ENCODE results near the gene RSU1.

The RSU1 gene

DNA sequence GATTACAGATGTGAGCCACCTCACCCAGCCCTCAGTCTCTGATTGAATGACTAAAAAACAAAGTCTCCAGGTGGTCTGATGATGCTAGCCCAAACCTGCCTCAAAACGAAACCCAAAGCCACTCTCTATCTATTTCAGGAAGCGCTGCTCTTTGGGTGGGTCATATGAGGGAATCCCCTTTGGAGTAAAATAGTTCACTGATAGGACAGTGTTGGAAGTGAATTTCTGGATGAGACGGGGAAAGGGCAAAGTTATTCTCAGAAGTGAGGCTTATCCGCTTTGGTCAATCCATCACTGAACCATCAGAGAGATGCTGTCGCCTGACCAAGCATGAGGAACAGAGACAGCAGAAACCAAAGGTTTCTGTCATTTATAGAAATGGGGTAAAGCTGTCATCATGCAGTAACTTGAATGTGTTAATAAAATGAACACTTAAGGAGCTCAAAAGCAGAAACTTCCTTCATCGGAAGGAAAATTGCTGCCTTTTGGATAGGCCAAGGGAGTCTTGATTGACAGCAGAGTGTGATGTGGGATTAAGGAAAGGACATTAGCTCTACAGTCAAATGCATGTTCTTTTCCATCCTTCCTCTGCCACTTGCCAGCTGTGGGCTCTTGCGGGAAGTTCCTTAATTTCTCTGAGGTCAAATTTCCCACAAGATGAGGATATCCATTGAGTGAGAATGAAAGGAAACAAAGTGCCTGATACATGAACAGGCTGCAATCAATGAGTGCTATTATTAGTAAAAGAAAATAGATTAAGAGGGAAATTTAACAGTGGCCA is 230.7 kb downstream of the RSU1 start:
- DNase-seq = no peak

DNA sequence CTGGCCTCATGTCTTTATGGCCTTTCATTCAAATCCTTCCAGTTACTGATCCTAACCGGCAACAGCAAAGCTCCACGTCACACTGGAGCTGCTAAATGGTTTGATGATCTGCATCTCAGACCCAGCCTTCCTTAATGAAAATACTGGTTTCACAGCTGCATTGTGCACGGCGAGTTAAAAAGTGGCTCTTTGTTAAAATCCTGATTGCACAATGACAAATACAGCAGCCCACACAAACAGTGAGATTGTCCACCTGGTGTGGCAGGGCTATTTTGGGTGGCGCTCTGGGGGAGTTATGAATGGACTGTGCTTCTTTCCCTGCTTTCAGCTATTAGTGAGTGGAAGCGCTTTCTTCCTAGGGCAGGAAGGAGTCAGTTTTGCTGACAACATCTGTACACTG is 232.1 kb downstream of the RSU1 start:
- DNase-seq = no peak

DNA sequence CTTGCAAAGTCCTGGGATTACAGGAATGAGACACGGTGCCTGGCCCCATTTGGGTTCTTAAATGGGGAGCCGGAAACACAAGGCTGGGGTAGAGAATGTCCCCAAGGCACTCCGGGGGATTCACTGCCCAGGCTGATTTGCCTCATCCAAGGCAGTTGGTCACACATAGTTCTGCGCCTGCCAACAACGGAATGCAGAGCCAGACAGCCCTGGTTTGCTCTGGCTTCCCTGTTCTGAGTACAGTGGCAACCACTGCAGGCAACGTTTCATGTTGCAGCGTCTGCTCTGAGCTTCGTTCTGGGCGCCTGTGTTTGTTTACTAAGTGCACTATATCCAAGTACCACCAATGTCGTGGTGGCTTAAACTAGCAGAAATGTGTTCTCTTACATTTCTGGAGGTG is 233.8 kb downstream of the RSU1 start:
- DNase-seq = peak; percentile 32

GRCh38 chr10:16581202-16581601 is 236.0 kb downstream of the RSU1 start:
- DNase-seq = no peak

GRCh38 chr10:16570731-16571130 is 246.5 kb downstream of the RSU1 start:
- DNase-seq = no peak

GRCh38 chr10:16566202-16566805 is 250.9 kb downstream of the RSU1 start:
- no peak for DNase-seq

DNA sequence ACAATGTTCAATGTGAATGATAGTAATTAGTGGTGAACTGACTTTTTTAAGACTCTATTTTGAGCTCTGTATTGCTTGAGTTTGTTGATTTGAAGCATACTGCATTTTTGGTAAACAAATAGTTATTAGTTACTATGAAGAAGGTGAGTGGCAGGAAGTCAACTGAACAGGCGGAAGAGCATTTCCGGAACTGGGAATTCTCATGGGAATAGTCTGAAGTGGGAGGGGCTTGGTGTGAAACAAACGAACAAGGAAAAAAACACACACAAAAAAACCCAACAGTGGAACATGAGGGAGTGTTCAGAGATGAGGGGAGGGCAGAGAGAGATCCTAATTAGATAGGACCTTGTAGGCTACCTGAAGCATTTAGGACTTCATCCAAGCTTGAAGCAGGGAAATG is 251.6 kb downstream of the RSU1 start:
- DNase-seq = no peak

GRCh38 chr10:16562891-16563290 is 254.3 kb downstream of the RSU1 start:
- DNase-seq = no peak

DNA sequence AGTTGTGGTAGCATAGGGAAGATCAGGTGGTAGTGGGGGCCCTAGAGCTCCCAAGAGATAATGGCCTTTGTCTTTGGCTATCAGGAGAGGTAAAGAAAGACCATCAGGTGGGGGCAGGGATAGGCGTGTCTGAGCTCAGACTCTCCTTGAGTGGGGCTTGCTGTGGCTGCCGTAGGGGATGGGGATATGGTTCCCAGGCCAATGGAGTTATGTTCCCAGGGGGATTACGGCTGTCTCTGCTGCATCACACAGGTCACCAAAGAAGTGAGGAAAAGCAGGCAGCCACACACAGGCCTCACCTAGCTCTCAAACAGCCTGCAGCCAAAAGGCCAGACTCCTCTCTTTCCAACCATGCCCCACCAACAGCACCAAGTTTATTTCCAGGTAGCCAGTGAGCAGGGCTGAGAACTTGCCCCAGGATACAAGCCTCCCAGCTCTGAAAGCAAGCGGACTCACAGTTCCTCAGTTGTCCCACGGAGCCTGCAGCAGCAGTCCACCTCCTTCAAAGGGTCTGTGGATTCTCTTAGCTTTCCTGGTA is 257.9 kb downstream of the RSU1 start:
- DNase-seq = no peak

DNA sequence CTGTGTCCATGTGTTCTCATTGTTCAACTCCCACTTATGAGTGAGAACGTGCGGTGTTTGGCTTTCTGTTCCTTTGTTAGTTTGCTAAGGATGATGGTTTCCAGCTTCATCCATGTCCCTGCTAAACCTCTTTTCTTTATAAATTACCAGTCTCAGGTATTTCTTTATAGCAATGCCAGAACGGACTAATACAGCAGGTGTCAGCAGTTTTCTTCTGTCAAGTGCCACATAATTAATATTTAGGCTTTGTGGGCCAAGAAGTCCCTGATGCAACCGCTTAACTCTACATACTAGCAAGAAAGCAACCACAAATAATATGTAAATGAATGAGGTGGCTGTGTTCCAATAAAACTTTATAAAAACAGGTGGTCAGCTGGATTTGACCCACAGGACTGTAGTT is 269.3 kb downstream of the RSU1 start:
- no peak for DNase-seq

DNA sequence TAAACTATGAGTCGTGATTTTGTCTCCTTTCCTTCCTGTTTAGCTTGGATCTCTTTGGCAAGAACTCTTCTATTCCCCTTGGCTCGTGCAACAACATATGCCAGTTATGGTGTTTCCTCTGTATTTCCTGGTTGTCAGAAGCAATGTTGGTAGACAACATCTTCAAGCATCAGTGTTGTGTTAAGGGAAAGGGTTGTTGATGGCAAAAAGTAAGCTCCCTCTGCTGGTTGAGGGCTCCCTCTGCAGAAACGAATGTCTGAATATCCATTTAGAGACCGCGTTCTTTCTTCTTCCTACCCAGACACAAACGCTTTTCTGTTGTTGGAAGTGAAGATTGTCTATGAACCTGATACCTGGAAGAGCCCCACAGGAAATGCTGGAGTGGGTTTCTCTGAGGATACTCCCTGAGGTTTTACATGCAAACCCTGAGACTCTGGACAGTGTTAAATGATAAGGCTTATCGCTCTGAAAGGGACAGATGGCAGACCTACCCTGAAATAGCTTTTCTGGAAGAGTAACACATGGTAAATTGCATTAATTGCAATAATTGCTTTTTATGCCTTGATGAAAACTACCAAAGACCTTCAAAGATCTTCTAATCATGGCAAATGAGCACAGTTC is 272.0 kb downstream of the RSU1 start:
- DNase-seq = no peak

DNA sequence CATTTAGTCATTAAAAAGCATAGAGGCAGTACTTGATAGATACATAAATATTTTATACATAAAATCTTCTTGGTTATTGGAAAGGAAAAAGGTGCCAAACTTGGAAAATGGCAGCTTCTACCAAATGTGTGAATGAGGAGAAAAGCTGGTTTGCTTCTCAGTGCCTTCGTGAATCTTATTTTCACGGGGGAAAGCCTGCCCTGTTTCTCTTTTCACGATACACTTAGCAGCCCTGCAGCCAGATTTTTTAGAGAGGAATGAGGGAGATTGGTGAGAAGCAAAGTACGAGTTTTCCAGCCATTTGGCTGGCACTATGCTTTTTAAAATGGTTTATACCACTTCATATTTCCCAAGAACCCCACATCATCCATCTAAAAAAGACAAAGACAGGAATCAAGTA is 272.6 kb downstream of the RSU1 start:
- no peak for DNase-seq

DNA sequence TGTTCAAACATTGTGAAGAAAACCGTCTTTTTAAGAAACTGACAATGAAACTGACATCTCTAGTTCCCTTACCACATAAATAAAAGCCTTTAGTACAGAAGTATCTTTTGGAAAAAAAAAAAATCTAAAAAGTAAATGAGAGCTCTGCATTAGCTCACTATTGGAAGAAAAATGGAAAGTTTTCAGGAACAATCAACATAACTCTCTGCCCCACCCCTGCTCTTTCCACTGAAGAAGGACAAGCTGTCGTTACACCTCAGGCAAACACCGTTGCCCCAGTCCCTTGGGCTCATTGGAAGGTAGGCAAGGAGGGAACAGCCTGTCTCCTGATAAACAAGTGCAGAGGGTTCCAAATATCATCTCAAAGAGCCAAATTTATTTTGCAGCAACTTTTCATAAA is 273.1 kb downstream of the RSU1 start:
- no peak for DNase-seq
